Astrocyte of the spinal cord (primary cell): ENCODE results near the gene LAMA3.

ENCODE experiments used
- DNase-seq: peaks from one replicate; pipeline ENCODE4 v3.0.0; 2011; ENCODE audit warnings: low read depth, low spot score
- H3K4me3 ChIP-seq: 2 replicates; pipeline ENCODE4 v1.5.1; 2011; ENCODE audit warnings: low read depth, mild to moderate bottlenecking, low read length, moderate library complexity
- CTCF ChIP-seq: IDR thresholded peaks from 2 replicates; pipeline ENCODE4 v1.5.1; 2012; ENCODE audit warnings: low read depth, mild to moderate bottlenecking, low read length, inconsistent platforms
- in situ Hi-C: cut with HindIII; loops from 2 replicates; pipeline ENCODE4 v1.10.0; 2017; ENCODE audit warnings: low sequenced_read_pairs

LAMA3 gene

GRCh38 chr18:23669202-23669766, 20.0 kb upstream of the LAMA3 start:
- TF ChIP-seq CTCF, result no peak
- H3K4me3 ChIP-seq, result no peak overlapping the region
- in situ Hi-C loops, result no loop called here
- no peak for DNase-seq

- in situ Hi-C loops, result no loop called here
- no peak for DNase-seq
- no peak overlapping the region for H3K4me3 ChIP-seq
- no peak for TF ChIP-seq CTCF
These were observed 19.3 kb upstream of the LAMA3 start for GRCh38 chr18:23669804-23670405.

GRCh38 chr18:23671564-23671963, 17.7 kb upstream of the LAMA3 start:
- no peak for TF ChIP-seq CTCF
- no peak overlapping the region for H3K4me3 ChIP-seq
- in situ Hi-C loops, result no loop called here
- DNase-seq, result no peak

- DNase-seq, result no peak
- in situ Hi-C loops, result no loop called here
- H3K4me3 ChIP-seq, result no peak overlapping the region
- no peak for TF ChIP-seq CTCF
These were observed 15.5 kb upstream of the LAMA3 start for GRCh38 chr18:23673725-23674124.

- no peak for TF ChIP-seq CTCF
- in situ Hi-C loops, result no loop called here
- no peak overlapping the region for H3K4me3 ChIP-seq
- DNase-seq, result no peak
These were observed 14.0 kb upstream of the LAMA3 start for GRCh38 chr18:23675236-23675635.

GRCh38 chr18:23675896-23676295, 13.4 kb upstream of the LAMA3 start:
- no peak for TF ChIP-seq CTCF
- no peak overlapping the region for H3K4me3 ChIP-seq
- in situ Hi-C loops, result no loop called here
- DNase-seq, result no peak

- in situ Hi-C loops, result no loop called here
- no peak for TF ChIP-seq CTCF
- DNase-seq, result no peak
- no peak overlapping the region for H3K4me3 ChIP-seq
These were observed 7.2 kb upstream of the LAMA3 start for GRCh38 chr18:23682045-23682444.
